Keratinocyte (primary cell): ENCODE measurements around the gene ERH. TPM values are rescaled to one million over a fixed set of nuclear protein-coding genes. Genes with fewer than 3 reads are reported as not detected.

ENCODE experiments used
- DNase-seq: peaks from one replicate; pipeline ENCODE4 v3.0.0-alpha.2; 2011; ENCODE audit warnings: low read depth, missing footprints, low spot score
- FAIRE-seq: peaks from 2 replicates; lab custom pipeline; 2011; peaks lifted over from hg19 to GRCh38; lab: Jason Lieb, UNC
- H2AFZ ChIP-seq: 2 replicates; pipeline ENCODE4 v1.6.0; 2012; ENCODE audit warnings: low read length, control low read depth, inconsistent platforms; ENCODE audit not compliant: control insufficient read depth
- H3K27ac ChIP-seq: 2 replicates; pipeline ENCODE4 v1.5.1; 2011; ENCODE audit warnings: low read length; ENCODE audit not compliant: control insufficient read depth, insufficient read depth
- H3K27me3 ChIP-seq: 3 replicates; pipeline ENCODE4 v1.6.0; 2011; ENCODE audit warnings: low read length; ENCODE audit not compliant: control insufficient read depth, insufficient read depth; ENCODE audit errors: extremely low read depth
- H3K36me3 ChIP-seq, 2 experiments: 2 replicates in 1 of 2; 3 replicates in 1 of 2; pipeline ENCODE4 v1.5.1; 2011; ENCODE audit warnings: low read length in 2 of 2, mild to moderate bottlenecking in 1 of 2; ENCODE audit not compliant: control insufficient read depth in 2 of 2, insufficient read depth in 2 of 2; ENCODE audit errors: extremely low read depth in 1 of 2
- H3K4me1 ChIP-seq: 3 replicates; pipeline ENCODE4 v1.5.1; 2011; ENCODE audit warnings: low read length; ENCODE audit not compliant: control insufficient read depth, insufficient read depth; ENCODE audit errors: extremely low read depth
- H3K4me2 ChIP-seq: 3 replicates; pipeline ENCODE4 v1.6.0; 2011; ENCODE audit warnings: low read depth, low read length; ENCODE audit not compliant: control insufficient read depth, insufficient read depth; ENCODE audit errors: extremely low read depth
- H3K4me3 ChIP-seq, 3 experiments: fragments of 200-600 bp in 1 of 3; sonication (generic) in 1 of 3; 2 replicates in 2 of 3; 3 replicates in 1 of 3; pipeline ENCODE4 v1.5.1; 2011 to 2016; ENCODE audit warnings: low read length in 3 of 3, mild to moderate bottlenecking in 3 of 3, control low read depth in 2 of 3, inconsistent platforms in 1 of 3, low read depth in 1 of 3, mixed read lengths in 1 of 3, mixed run types in 1 of 3, moderate library complexity in 1 of 3; ENCODE audit not compliant: control insufficient read depth in 2 of 3, insufficient read depth in 2 of 3; ENCODE audit errors: extremely low read depth in 1 of 3
- H3K79me2 ChIP-seq: 2 replicates; pipeline ENCODE4 v1.6.0; 2012; ENCODE audit warnings: low read length; ENCODE audit not compliant: control insufficient read depth, insufficient read depth
- H3K9ac ChIP-seq: 3 replicates; pipeline ENCODE4 v1.6.0; 2011; ENCODE audit warnings: low read length; ENCODE audit not compliant: control insufficient read depth, insufficient read depth; ENCODE audit errors: extremely low read depth
- H3K9me1 ChIP-seq: 3 replicates; pipeline ENCODE4 v1.6.0; 2011; ENCODE audit warnings: low read length; ENCODE audit not compliant: control insufficient read depth, insufficient read depth; ENCODE audit errors: extremely low read depth
- H3K9me3 ChIP-seq: 2 replicates; pipeline ENCODE4 v1.5.1; 2012; ENCODE audit warnings: low read depth, low read length; ENCODE audit not compliant: control insufficient read depth
- H4K20me1 ChIP-seq: 3 replicates; pipeline ENCODE4 v1.6.0; 2011; ENCODE audit warnings: low read length; ENCODE audit not compliant: control insufficient read depth, insufficient read depth; ENCODE audit errors: extremely low read depth
- EZH2 ChIP-seq: IDR thresholded peaks from one replicate; pipeline ENCODE4 v1.6.1; 2012; ENCODE audit warnings: inconsistent platforms, mild to moderate bottlenecking, low read length, moderate library complexity
- dilution Hi-C: fragments of 300-500 bp; cut with MboI; formaldehyde crosslinking; loops from one replicate; pipeline ENCODE4 v1.7.0; 2020; ENCODE audit warnings: low sequenced_read_pairs; ENCODE audit not compliant: extremely low pct_ligation_motif_present
- polyA plus RNA-seq, 5 experiments: library from polyadenylated mRNA; depleted of rRNA in 3 of 5; stranded (reverse) in 3 of 5; stranded (forward) in 1 of 5; unstranded in 1 of 5; fragments of >200 nt; gene quantifications; 1 replicate in 1 of 5; 2 replicates in 3 of 5; 3 replicates in 1 of 5; pipeline versions ENCODE4 v1.2.1 to v1.2.3, GENCODE V29; 2011 to 2012; ENCODE audit warnings: missing spikeins in 2 of 5, low read depth in 1 of 5, low replicate concordance in 1 of 5
- TF ChIP-seq, protein P1 (sequence below), 3 experiments: IDR thresholded peaks in 1 of 3; conservative IDR thresholded peaks in 1 of 3; optimal IDR thresholded peaks in 1 of 3; 2 replicates in 2 of 3; 3 replicates in 1 of 3; pipeline versions ENCODE3 to v1.5.1; 2011; ENCODE audit warnings: low read length in 3 of 3, mild to moderate bottlenecking in 3 of 3, moderate library complexity in 2 of 3, control low read depth in 1 of 3, inconsistent platforms in 1 of 3; ENCODE audit not compliant: insufficient read depth in 2 of 3; ENCODE audit errors: extremely low read depth in 1 of 3

The ERH gene
- polyA plus RNA-seq, 1 donor (not counting 4 experiments of a cell fraction or from before 2014, with no cell fraction given), result 256 TPM

DNA sequence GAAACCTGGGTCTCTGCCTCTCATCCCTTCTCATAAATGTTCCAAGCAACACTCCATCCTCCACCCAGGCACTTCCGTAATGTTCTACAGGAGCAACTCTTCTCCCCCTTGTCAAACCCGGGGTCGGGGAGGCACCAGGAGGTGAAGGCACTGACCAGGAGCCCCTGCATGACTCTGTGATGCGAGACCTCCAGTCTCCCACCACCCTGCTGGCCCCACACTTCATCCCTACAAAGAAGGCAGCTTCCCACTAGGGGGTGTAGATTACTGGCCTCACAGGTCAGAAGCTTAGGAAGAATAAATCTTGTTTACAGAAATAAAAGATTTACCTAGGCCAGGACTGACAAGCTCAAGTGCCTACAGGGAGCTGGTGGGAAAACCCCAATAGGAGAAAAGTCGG is 47.2 kb downstream of the ERH start:
- Histone ChIP-seq H4K20me1 (no peaks in the 10 kb centered on the region), H3K9me1 (no peaks in the 10 kb centered on the region), H3K4me3 (no peak overlapping the region), H3K4me2 (no peak overlapping the region), H3K9ac (no peak overlapping the region), H3K27ac (no peak overlapping the region), H3K27me3 (peaks cover 12% of the 10 kb centered on the region), H3K79me2 (no peaks in the 10 kb centered on the region), H3K36me3 (no peaks in the 10 kb centered on the region), H2AFZ (no peak overlapping the region), H3K9me3 (no peaks in the 10 kb centered on the region), H3K4me1 (no peaks in the 10 kb centered on the region)
- TF ChIP-seq, protein P1, sequence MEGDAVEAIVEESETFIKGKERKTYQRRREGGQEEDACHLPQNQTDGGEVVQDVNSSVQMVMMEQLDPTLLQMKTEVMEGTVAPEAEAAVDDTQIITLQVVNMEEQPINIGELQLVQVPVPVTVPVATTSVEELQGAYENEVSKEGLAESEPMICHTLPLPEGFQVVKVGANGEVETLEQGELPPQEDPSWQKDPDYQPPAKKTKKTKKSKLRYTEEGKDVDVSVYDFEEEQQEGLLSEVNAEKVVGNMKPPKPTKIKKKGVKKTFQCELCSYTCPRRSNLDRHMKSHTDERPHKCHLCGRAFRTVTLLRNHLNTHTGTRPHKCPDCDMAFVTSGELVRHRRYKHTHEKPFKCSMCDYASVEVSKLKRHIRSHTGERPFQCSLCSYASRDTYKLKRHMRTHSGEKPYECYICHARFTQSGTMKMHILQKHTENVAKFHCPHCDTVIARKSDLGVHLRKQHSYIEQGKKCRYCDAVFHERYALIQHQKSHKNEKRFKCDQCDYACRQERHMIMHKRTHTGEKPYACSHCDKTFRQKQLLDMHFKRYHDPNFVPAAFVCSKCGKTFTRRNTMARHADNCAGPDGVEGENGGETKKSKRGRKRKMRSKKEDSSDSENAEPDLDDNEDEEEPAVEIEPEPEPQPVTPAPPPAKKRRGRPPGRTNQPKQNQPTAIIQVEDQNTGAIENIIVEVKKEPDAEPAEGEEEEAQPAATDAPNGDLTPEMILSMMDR (optimal IDR thresholded peaks at IDR 0.05 in 1 of 3, IDR thresholded peaks at IDR 0.05 in 1 of 3, conservative IDR thresholded peaks at IDR 0.05 in 1 of 3; ENCODE audit: extremely low read depth in 1 of 3, insufficient read depth in 2 of 3, low read length in 3 of 3), result no peak
- no peak for TF ChIP-seq EZH2
- DNase-seq (no peak), FAIRE-seq (no peak)
- dilution Hi-C loops, result no loop called here

- Histone ChIP-seq H2AFZ (no peak overlapping the region), H3K27me3 (peaks cover 18% of the 10 kb centered on the region), H3K9me3 (no peaks in the 10 kb centered on the region), H4K20me1 (no peaks in the 10 kb centered on the region), H3K9ac (no peak overlapping the region), H3K27ac (no peak overlapping the region), H3K9me1 (no peaks in the 10 kb centered on the region), H3K4me1 (no peaks in the 10 kb centered on the region), H3K4me2 (no peak overlapping the region), H3K4me3 (no peak overlapping the region), H3K79me2 (no peaks in the 10 kb centered on the region), H3K36me3 (no peaks in the 10 kb centered on the region)
- dilution Hi-C loops, result no loop called here
- TF ChIP-seq, protein P1 (optimal IDR thresholded peaks at IDR 0.05 in 1 of 3, IDR thresholded peaks at IDR 0.05 in 1 of 3, conservative IDR thresholded peaks at IDR 0.05 in 1 of 3; ENCODE audit: extremely low read depth in 1 of 3, insufficient read depth in 2 of 3, low read length in 3 of 3), result no peak
- no peak for TF ChIP-seq EZH2
- no peak for DNase-seq
- FAIRE-seq, result no peak
These were observed 48.9 kb downstream of the ERH start for GRCh38 chr14:69349091-69349777.
